Measurements from ENCODE around the gene FAM216A.
"Not testable (repeated sequence)": the region's sequence is repeated elsewhere in the genome, so short reads cannot be mapped to it uniquely, and the experiment has no call there.

The FAM216A gene

DNA sequence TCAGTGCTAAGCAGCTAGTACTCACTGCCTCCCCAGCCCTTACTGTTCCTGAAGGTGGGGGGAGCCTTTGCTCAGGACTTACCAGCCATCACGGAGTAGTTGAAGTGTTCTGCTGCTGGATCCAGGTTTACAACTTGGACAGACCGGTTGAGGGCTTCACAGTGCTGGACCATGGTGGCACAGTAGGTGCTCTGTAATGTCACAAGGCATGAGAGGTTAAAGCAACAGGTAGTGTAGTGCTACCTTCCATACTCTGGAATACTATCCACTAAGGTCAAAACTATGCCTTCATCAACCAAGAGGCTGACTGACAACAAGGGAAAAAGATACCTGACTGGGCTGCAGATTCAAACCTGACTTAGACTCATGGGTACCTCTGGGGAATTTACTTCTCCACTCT is 3.6 kb upstream of the FAM216A start:
- Histone ChIP-seq H3K27me3 (ENCODE audit: insufficient read depth, poor library complexity, severe bottlenecking) (no peaks in the 10 kb centered on the region), H3K27ac (replicated peaks) (no peak overlapping the region), H3K4me3 (replicated peaks; ENCODE audit: insufficient read depth, low read length) (no peak overlapping the region)
- TF ChIP-seq, protein P1, sequence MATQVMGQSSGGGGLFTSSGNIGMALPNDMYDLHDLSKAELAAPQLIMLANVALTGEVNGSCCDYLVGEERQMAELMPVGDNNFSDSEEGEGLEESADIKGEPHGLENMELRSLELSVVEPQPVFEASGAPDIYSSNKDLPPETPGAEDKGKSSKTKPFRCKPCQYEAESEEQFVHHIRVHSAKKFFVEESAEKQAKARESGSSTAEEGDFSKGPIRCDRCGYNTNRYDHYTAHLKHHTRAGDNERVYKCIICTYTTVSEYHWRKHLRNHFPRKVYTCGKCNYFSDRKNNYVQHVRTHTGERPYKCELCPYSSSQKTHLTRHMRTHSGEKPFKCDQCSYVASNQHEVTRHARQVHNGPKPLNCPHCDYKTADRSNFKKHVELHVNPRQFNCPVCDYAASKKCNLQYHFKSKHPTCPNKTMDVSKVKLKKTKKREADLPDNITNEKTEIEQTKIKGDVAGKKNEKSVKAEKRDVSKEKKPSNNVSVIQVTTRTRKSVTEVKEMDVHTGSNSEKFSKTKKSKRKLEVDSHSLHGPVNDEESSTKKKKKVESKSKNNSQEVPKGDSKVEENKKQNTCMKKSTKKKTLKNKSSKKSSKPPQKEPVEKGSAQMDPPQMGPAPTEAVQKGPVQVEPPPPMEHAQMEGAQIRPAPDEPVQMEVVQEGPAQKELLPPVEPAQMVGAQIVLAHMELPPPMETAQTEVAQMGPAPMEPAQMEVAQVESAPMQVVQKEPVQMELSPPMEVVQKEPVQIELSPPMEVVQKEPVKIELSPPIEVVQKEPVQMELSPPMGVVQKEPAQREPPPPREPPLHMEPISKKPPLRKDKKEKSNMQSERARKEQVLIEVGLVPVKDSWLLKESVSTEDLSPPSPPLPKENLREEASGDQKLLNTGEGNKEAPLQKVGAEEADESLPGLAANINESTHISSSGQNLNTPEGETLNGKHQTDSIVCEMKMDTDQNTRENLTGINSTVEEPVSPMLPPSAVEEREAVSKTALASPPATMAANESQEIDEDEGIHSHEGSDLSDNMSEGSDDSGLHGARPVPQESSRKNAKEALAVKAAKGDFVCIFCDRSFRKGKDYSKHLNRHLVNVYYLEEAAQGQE (IDR thresholded peaks at IDR 0.05; ENCODE audit: insufficient replicate concordance, low read depth): no peak
- TF ChIP-seq GABPA (IDR thresholded peaks at IDR 0.05; ENCODE audit: low read depth) (no peak), POLR2AphosphoS5 (IDR thresholded peaks at IDR 0.05; ENCODE audit: low read depth) (no peak), SPI1 (IDR thresholded peaks at IDR 0.05; ENCODE audit: borderline replicate concordance, low read depth) (no peak)
- TF ChIP-seq, protein P2, sequence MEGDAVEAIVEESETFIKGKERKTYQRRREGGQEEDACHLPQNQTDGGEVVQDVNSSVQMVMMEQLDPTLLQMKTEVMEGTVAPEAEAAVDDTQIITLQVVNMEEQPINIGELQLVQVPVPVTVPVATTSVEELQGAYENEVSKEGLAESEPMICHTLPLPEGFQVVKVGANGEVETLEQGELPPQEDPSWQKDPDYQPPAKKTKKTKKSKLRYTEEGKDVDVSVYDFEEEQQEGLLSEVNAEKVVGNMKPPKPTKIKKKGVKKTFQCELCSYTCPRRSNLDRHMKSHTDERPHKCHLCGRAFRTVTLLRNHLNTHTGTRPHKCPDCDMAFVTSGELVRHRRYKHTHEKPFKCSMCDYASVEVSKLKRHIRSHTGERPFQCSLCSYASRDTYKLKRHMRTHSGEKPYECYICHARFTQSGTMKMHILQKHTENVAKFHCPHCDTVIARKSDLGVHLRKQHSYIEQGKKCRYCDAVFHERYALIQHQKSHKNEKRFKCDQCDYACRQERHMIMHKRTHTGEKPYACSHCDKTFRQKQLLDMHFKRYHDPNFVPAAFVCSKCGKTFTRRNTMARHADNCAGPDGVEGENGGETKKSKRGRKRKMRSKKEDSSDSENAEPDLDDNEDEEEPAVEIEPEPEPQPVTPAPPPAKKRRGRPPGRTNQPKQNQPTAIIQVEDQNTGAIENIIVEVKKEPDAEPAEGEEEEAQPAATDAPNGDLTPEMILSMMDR (IDR thresholded peaks at IDR 0.05; ENCODE audit: insufficient read depth, low read length): no peak
- DNase-seq (ENCODE audit: low read depth in 1 of 2, low spot score in 1 of 2): no peak

DNA sequence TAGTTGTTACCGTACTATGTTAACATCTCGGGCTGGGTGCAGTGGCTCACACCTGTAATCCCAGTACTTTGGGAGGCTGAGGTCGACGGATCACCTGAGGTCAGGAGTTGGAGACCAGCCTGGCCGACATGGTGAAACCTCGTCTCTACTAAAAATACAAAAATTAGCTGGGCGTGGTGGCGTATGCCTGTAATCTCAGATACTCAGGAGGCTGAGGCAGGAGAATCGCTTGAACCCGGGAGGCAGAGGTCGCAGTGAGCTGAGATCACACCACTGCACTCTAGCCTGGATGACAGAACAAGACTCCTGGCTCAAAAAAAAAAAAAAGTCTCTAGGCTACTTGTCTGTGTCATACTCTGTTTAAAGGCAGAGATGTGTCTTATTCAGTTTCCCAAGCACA is 2.9 kb upstream of the FAM216A start:
- not testable (repeated sequence) for H3K27me3 ChIP-seq (ENCODE audit: insufficient read depth, poor library complexity, severe bottlenecking); H3K27ac ChIP-seq (replicated peaks); H3K4me3 ChIP-seq (replicated peaks; ENCODE audit: insufficient read depth, low read length); DNase-seq (ENCODE audit: low read depth in 1 of 2, low spot score in 1 of 2)

DNA sequence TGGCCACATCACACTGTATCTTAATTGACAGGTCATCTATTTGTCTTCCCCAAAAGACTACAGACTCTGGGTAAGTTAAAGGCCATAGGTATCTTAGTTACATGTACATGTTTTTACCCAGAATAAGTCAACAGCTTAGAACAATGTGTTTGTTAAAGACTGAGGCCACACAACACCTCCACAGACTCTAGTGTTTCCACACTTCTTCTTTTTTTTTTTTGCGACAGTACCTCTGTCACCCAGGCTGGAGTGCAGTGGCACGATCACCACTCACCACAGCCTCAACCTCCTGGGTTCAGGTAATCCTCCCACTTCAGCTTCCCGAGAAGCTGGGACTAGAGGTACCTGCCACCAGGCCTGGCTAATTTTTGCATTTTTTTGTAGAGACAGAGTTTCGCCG is 1.9 kb upstream of the FAM216A start:
- TF ChIP-seq, protein P2 (IDR thresholded peaks at IDR 0.05; ENCODE audit: insufficient read depth, low read length): no peak
- TF ChIP-seq SPI1 (IDR thresholded peaks at IDR 0.05; ENCODE audit: borderline replicate concordance, low read depth): peak; percentile 88
- TF ChIP-seq, protein P1 (IDR thresholded peaks at IDR 0.05; ENCODE audit: insufficient replicate concordance, low read depth): no peak
- TF ChIP-seq GABPA (IDR thresholded peaks at IDR 0.05; ENCODE audit: low read depth): no peak
- DNase-seq (ENCODE audit: low read depth in 1 of 2, low spot score in 1 of 2): peak in 1 of 2 experiments; percentile 34
- H3K27ac ChIP-seq (replicated peaks): peak overlapping the region; percentile 99
- peak overlapping the region; percentile 95 for H3K4me3 ChIP-seq (replicated peaks; ENCODE audit: insufficient read depth, low read length)
- H3K27me3 ChIP-seq (ENCODE audit: insufficient read depth, poor library complexity, severe bottlenecking): no peaks in the 10 kb centered on the region

DNA sequence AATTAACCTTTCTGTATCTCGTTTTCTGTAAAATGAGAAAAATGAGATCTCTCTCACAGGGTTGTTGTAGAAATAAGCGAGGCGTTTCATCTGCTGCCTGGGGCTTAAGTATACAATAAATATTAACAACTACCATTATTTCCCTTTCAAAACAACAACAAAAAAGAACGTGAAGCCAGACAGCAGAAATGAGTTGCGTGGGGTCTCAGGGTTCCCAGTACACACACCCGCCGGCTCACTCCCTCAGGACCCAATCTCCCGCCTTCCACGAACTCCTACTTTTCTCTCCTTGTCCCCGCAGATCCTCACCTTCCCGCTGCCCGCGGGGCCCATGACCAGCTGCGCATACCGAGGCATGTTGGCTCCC is 815 bp upstream of the FAM216A start:
- no peak for DNase-seq (ENCODE audit: low read depth in 1 of 2, low spot score in 1 of 2)
- Histone ChIP-seq H3K27ac (replicated peaks) (peak overlapping the region; percentile 99), H3K4me3 (replicated peaks; ENCODE audit: insufficient read depth, low read length) (peak overlapping the region; percentile 95), H3K27me3 (ENCODE audit: insufficient read depth, poor library complexity, severe bottlenecking) (no peaks in the 10 kb centered on the region)
- TF ChIP-seq, protein P2 (IDR thresholded peaks at IDR 0.05; ENCODE audit: insufficient read depth, low read length): no peak
- TF ChIP-seq, protein P1 (IDR thresholded peaks at IDR 0.05; ENCODE audit: insufficient replicate concordance, low read depth): peak; percentile 6

Measured in HL-60 (cell line).